PFSK-1 (cell line): ENCODE results near the gene NACC2.

Experiments
- POLR2AphosphoS5 ChIP-seq: IDR thresholded peaks from 2 replicates; pipeline ENCODE4 v1.6.1; 2012; ENCODE audit warnings: low read depth, mild to moderate bottlenecking, control low read depth, low read length, moderate library complexity
- REST ChIP-seq, 2 experiments: IDR thresholded peaks; 2 replicates each; pipeline versions ENCODE4 v1.6.1 to v1.8.0; 2011 to 2012; ENCODE audit warnings: low read depth in 2 of 2, low read length in 2 of 2, control low read depth in 1 of 2, inconsistent platforms in 1 of 2, mild to moderate bottlenecking in 1 of 2, moderate library complexity in 1 of 2; ENCODE audit not compliant: insufficient read depth in 1 of 2
- SIN3A ChIP-seq: IDR thresholded peaks from 2 replicates; pipeline ENCODE4 v1.6.1; 2012; ENCODE audit warnings: mild to moderate bottlenecking, low read length, moderate library complexity, borderline replicate concordance; ENCODE audit not compliant: insufficient read depth

GRCh38 chr9:136010176-136010575, 84.9 kb downstream of the NACC2 start:
- no peak for TF ChIP-seq SIN3A
- no peak for TF ChIP-seq REST (IDR thresholded peaks at IDR 0.05; ENCODE audit: insufficient read depth in 1 of 2, low read depth in 2 of 2, low read length in 2 of 2)
- no peak for TF ChIP-seq POLR2AphosphoS5
